GM19397 (cell line): ENCODE data around the gene MYO1D.
"Not testable (repeated sequence)": the region's sequence is repeated elsewhere in the genome, so short reads cannot be mapped to it uniquely, and the experiment has no call there.

Source experiments
- ATAC-seq: cut with Tn5 transposase; IDR thresholded peaks from one replicate; pipeline ENCODE4 v1.9.1; 2021; ENCODE audit warnings: mild to moderate bottlenecking, moderate library complexity; ENCODE audit not compliant: unreplicated experiment

MYO1D gene

GRCh38 chr17:32552280-32552679 is 324.6 kb downstream of the MYO1D start:
- ATAC-seq, result no peak

- ATAC-seq, result no peak
These were observed 325.6 kb downstream of the MYO1D start for GRCh38 chr17:32551186-32551955.

- ATAC-seq, result no peak
These were observed 327.4 kb downstream of the MYO1D start for GRCh38 chr17:32549559-32549958.

GRCh38 chr17:32546031-32546444 is 330.9 kb downstream of the MYO1D start:
- no peak for ATAC-seq

GRCh38 chr17:32542186-32542585 is 334.7 kb downstream of the MYO1D start:
- ATAC-seq, result no peak

- no peak for ATAC-seq
These were observed 335.3 kb downstream of the MYO1D start for GRCh38 chr17:32541640-32542039.

GRCh38 chr17:32536736-32537643 is 339.9 kb downstream of the MYO1D start:
- no peak for ATAC-seq

- ATAC-seq, result no peak
These were observed 343.6 kb downstream of the MYO1D start for GRCh38 chr17:32533296-32533695.

GRCh38 chr17:32529604-32530003 is 347.3 kb downstream of the MYO1D start:
- ATAC-seq, result no peak

- no peak for ATAC-seq
These were observed 348.1 kb downstream of the MYO1D start for GRCh38 chr17:32528825-32529224.

- ATAC-seq, result no peak
These were observed 349.8 kb downstream of the MYO1D start for GRCh38 chr17:32527146-32527545.

- ATAC-seq, result no peak
These were observed 351.8 kb downstream of the MYO1D start for GRCh38 chr17:32525122-32525521.

- not testable (repeated sequence) for ATAC-seq
These were observed 352.4 kb downstream of the MYO1D start for GRCh38 chr17:32524553-32524880.

GRCh38 chr17:32523827-32524552 is 352.9 kb downstream of the MYO1D start:
- ATAC-seq, result no peak

GRCh38 chr17:32523017-32523680 is 353.8 kb downstream of the MYO1D start:
- ATAC-seq, result peak; percentile 54

- no peak for ATAC-seq
These were observed 356.1 kb downstream of the MYO1D start for GRCh38 chr17:32520737-32521404.

GRCh38 chr17:32520104-32520701 is 356.7 kb downstream of the MYO1D start:
- ATAC-seq, result no peak

- ATAC-seq, result no peak
These were observed 357.5 kb downstream of the MYO1D start for GRCh38 chr17:32519228-32520103.

GRCh38 chr17:32518646-32519227 is 358.2 kb downstream of the MYO1D start:
- no peak for ATAC-seq
